Effector memory CD8-positive, alpha-beta T cell (primary cell): Measurements from ENCODE around the gene ATP6V0B.

Source experiments
- ATAC-seq: fragments of 150-1000 bp; cut with Tn5 transposase; replicated peaks from 2 replicates; pipeline ENCODE4 v1.10.0; 2021; ENCODE audit warnings: mild to moderate bottlenecking, moderate library complexity
- DNase-seq, 3 experiments: peaks; one replicate each; pipeline ENCODE4 v3.0.0; 2021
- H3K27ac Mint-ChIP-seq, 2 donors: one replicate each; pipeline ENCODE4 v1.8.0; 2022; ENCODE audit warnings: mild to moderate bottlenecking in 2 of 2, mixed read lengths in 2 of 2, moderate library complexity in 2 of 2
- H3K27me3 Mint-ChIP-seq, 2 donors: one replicate each; pipeline ENCODE4 v1.8.0; 2022; ENCODE audit warnings: mixed read lengths in 2 of 2
- H3K36me3 Mint-ChIP-seq: one replicate; pipeline ENCODE4 v1.8.0; 2022; ENCODE audit warnings: mild to moderate bottlenecking, moderate library complexity, mixed read lengths; ENCODE audit not compliant: insufficient read depth
- H3K4me1 Mint-ChIP-seq, 2 donors: one replicate each; pipeline ENCODE4 v1.8.0; 2022; ENCODE audit warnings: low read depth in 2 of 2, mixed read lengths in 2 of 2
- H3K4me3 Mint-ChIP-seq, 2 donors: one replicate each; pipeline ENCODE4 v1.8.0; 2022; ENCODE audit warnings: mild to moderate bottlenecking in 2 of 2, mixed read lengths in 2 of 2, moderate library complexity in 2 of 2
- H3K9me3 Mint-ChIP-seq, 2 donors: one replicate each; pipeline ENCODE4 v1.8.0; 2022; ENCODE audit warnings: mixed read lengths in 2 of 2

ATP6V0B gene

DNA sequence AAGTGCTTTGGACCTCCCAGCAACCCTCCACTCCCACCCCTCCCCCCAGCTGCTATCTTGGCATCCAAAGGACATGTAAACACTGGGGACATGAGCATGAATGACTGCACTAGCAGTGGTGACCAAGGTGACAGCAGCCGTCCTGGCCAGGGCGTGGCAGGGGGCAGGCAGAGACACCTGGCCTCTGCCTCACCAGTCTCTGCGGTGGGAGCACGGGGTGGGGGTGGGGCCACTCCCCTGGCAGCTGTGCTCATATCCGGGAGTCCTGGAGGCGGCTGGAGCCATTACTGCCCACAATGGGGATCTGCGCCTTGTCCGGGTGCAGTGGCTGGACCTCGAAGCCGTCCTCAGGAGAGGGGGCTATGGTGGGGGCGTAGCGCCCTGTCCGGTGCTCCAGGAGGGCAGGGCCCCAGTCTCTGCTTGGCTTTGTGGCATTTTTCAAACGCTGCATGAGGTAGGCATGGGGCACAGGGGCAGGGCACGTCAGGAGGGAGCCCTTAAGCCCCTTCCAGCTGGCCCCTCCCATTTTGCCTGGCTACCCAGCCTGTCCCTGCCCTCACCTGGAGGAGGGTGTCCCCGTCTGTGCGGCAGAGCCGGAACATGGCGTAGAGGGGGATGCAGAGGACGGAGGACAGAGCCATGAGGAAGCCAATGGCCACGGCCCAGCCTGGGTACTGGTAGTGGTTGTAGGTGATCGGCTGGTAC lies 22.7 kb downstream of the ATP6V0B start:
- H3K4me1 Mint-ChIP-seq: peaks cover 0 to under 1% of the 10 kb centered on the region in 2 donors
- H3K27ac Mint-ChIP-seq: no peak overlapping the region
- H3K4me3 Mint-ChIP-seq: no peak overlapping the region
- ATAC-seq (no peak), DNase-seq (no peak)
- H3K27me3 Mint-ChIP-seq: peaks cover 0 to 18% of the 10 kb centered on the region in 2 donors
- H3K36me3 Mint-ChIP-seq: no peaks in the 10 kb centered on the region
- H3K9me3 Mint-ChIP-seq: no peaks in the 10 kb centered on the region

DNA sequence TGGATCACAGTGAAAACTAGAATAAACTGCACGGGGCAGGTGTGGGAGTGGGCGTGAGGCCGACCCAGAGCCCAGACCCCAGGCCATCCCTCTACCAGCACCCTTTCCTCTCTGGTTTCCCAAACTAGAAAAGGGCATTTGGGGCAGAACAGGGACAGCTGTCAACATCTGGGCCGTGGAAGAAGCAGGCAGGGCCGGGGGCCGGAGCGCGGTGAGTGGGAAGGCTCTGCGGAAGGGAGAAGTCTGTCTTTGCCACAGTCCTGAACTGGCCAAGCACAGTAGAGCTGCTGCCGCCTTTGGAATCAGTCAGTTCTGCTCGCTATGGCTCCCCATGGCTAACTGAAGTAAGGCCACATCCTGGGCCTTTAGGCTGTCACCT lies 23.2 kb downstream of the ATP6V0B start:
- no peak overlapping the region for H3K4me3 Mint-ChIP-seq
- no peak for ATAC-seq

DNA sequence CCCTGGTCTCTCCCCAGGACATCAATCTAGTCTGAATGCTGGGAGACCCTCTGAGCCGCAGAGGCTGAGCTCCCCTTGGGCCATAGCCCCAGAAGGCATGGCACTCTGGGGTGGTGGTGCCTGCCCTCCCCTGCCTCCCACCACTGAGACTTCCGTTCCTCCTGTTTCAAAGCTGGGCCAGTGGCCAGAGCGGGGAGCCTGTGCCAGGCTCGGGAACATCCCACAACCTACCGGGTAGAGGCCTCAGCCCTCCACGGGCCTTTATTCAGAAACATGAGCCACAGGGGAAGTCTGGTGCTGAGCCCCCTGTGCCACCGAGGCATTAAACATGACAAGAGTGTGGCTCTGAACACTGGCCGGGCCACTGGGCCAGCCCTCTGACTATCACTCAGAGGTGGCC lies 24.7 kb downstream of the ATP6V0B start:
- DNase-seq (no peak), ATAC-seq (no peak)
- no peak overlapping the region for H3K27ac Mint-ChIP-seq
- no peaks in the 10 kb centered on the region for H3K36me3 Mint-ChIP-seq
- no peaks in the 10 kb centered on the region for H3K9me3 Mint-ChIP-seq
- no peaks in the 10 kb centered on the region for H3K4me1 Mint-ChIP-seq
- H3K27me3 Mint-ChIP-seq: peaks cover 0 to 18% of the 10 kb centered on the region in 2 donors
- H3K4me3 Mint-ChIP-seq: no peak overlapping the region

More for the DNA sequence above, 23.2 kb downstream of the ATP6V0B start:
- Mint-ChIP-seq H3K4me1 (no peaks in the 10 kb centered on the region), H3K27me3 (peaks cover 0 to 18% of the 10 kb centered on the region in 2 donors), H3K27ac (no peak overlapping the region), H3K9me3 (no peaks in the 10 kb centered on the region), H3K36me3 (no peaks in the 10 kb centered on the region)
- DNase-seq: no peak

DNA sequence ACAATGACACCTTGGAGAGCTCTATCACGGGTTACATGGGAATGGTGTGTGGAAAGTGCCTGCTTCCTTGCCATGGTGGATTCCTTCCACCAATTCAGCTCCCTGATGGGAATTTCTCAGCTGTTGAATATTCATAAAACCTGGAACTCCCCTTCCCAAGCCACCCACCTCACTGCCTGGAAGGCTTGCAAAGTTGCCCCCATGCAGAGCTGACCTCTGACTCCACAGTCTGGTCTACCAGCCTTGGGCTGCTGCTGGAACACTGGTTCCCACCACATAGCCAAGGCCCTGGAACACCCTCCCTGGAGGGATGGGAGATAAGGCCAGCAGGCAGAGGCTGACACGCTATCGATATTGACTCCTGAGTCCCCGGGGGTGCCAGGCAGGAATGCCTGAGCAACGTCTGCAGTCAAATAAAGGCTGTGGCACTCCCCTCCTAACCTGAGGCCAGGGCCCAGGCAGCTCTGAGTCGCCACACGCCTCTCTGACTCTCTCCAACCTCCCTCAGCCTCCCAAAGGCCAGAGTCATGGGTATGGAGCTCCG lies 25.4 kb downstream of the ATP6V0B start:
- H3K4me3 Mint-ChIP-seq: no peak overlapping the region
- no peak overlapping the region for H3K27ac Mint-ChIP-seq
- no peak for ATAC-seq
- no peaks in the 10 kb centered on the region for H3K9me3 Mint-ChIP-seq
- peaks cover 0 to 18% of the 10 kb centered on the region in 2 donors for H3K27me3 Mint-ChIP-seq
- H3K36me3 Mint-ChIP-seq: no peaks in the 10 kb centered on the region
- H3K4me1 Mint-ChIP-seq: no peaks in the 10 kb centered on the region
- DNase-seq: no peak

DNA sequence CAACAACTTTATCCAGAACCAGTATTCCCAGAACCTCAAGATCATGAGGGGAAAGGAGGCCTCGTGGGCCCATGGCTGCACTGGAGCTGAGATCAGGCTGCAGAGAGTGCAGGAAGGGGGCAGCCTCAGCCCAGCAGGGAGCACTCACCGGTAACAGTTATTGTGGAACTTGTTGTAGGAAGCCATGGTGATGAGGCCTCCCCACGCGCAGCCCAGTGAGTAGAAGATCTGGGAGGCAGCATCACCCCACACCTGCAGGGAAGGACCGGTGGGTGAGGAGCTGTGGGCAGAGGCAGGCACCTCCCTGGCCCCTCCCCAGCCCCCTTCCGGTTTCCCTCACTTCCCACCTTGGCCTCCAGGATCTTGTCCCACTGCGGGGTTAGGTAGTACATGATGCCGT lies 27.4 kb downstream of the ATP6V0B start:
- no peaks in the 10 kb centered on the region for H3K9me3 Mint-ChIP-seq
- ATAC-seq (no peak), DNase-seq (no peak)
- no peaks in the 10 kb centered on the region for H3K36me3 Mint-ChIP-seq
- peaks cover 0 to 18% of the 10 kb centered on the region in 2 donors for H3K27me3 Mint-ChIP-seq
- H3K4me3 Mint-ChIP-seq: no peak overlapping the region
- no peak overlapping the region for H3K27ac Mint-ChIP-seq
- no peaks in the 10 kb centered on the region for H3K4me1 Mint-ChIP-seq

DNA sequence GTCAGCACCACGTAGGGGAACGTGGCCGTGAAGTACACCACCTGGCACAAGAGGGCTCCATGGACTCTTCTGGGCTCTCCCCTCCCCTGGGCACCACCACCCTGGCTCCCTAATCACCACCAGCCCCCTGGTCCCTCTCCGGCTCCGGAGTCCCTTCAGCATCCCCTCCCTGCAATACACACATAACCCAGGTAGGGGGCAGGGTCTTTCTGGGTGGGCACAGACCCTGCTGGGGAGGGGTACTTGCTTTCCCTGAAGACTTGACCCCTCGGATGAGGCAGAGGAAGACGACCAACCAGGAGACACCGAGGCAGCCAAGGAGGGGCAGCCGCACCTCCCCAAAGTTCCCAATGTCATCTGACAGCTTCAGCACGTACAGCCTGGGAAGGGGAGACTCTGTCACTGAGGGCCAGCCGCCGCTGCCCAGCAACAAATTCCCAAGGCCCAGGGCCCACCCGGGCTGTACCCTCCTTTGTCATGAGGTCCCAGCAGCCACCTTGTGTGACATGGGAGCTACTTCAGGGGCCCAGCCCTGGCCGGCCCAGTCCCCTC lies 27.9 kb downstream of the ATP6V0B start:
- Mint-ChIP-seq H3K27me3 (peaks cover 0 to 18% of the 10 kb centered on the region in 2 donors), H3K36me3 (no peaks in the 10 kb centered on the region), H3K4me1 (no peaks in the 10 kb centered on the region), H3K27ac (no peak overlapping the region), H3K9me3 (no peaks in the 10 kb centered on the region), H3K4me3 (no peak overlapping the region)
- DNase-seq (no peak), ATAC-seq (no peak)

DNA sequence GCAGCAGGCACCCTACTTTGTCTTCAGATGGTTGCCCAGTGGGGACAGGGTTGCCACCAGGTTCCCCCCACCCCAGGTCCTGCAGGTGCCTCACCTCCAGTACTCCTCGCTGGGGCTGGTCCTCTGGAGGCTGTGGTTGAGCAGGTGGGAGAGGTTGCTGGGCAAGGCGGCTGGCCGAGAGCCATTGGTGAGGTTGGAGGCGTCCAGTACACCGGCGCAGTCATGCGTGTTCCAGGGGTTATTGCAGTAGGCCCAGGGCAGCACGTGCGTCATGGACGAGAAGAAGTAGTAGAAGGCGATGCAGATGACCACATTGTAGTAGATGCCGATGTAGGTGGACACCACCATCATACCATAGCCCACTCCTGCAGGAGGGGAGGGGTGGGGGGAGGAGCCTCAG lies 33.5 kb downstream of the ATP6V0B start:
- no peak for ATAC-seq
- H3K4me3 Mint-ChIP-seq: peak overlapping the region in 1 of 2 donors; percentile 20
- no peak for DNase-seq
- no peaks in the 10 kb centered on the region for H3K27me3 Mint-ChIP-seq
- no peak overlapping the region for H3K27ac Mint-ChIP-seq
- H3K9me3 Mint-ChIP-seq: no peaks in the 10 kb centered on the region
- no peaks in the 10 kb centered on the region for H3K4me1 Mint-ChIP-seq
- no peaks in the 10 kb centered on the region for H3K36me3 Mint-ChIP-seq

DNA sequence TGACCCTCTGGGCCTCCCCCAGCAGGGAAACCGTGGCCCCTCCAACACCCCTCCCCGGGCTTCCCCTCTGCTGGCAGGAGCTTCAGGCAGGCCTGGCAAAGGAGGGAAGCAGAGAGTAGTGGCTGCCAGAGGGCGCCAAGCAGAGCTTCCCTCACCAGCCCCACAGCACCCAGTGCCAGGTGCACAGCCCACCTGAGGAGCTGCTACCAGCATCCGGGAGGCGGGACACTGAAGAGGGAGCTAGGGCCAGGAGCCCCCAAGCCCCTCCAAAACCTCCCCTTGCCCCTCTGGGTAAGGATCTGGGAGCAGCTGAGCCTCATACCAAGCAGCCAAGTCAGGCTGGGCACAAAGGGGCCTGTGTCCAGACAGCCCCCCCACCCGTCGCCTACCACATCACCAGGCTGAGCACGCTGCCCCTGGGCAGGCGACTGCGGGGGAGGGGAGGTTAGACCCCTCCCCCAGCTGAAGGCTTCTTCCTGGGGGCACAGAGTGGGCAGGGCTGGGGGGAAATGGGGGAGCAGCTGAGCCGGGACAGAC lies 36.2 kb downstream of the ATP6V0B start:
- ATAC-seq: no peak
- H3K27ac Mint-ChIP-seq: no peak overlapping the region
- no peak for DNase-seq
- no peak overlapping the region for H3K4me3 Mint-ChIP-seq
- no peaks in the 10 kb centered on the region for H3K36me3 Mint-ChIP-seq
- no peaks in the 10 kb centered on the region for H3K9me3 Mint-ChIP-seq
- H3K27me3 Mint-ChIP-seq: peaks cover 11 to 21% of the 10 kb centered on the region in 2 donors
- H3K4me1 Mint-ChIP-seq: no peaks in the 10 kb centered on the region

DNA sequence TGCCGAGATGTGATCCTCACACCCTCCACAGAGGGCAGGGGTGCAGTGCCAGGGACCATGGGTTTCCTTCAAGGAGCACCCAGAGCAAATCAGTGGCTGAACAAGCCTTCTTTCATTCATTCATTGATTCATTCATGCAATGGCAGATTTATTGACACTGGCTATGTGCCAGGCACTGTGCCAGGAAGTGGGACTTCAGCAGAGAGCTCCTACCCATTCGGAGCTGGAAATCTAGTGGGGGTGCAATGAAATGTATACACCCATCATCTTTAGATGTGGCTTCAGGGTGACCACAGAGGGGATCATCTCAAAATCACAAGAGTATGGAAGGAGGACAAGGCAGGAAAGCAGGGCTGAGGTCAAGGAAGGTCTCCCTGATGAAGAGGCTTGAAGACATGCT lies 37.6 kb downstream of the ATP6V0B start:
- no peaks in the 10 kb centered on the region for H3K36me3 Mint-ChIP-seq
- ATAC-seq (no peak), DNase-seq (no peak)
- H3K4me1 Mint-ChIP-seq: no peaks in the 10 kb centered on the region
- no peak overlapping the region for H3K27ac Mint-ChIP-seq
- H3K4me3 Mint-ChIP-seq: no peak overlapping the region
- peaks cover 11 to 22% of the 10 kb centered on the region in 2 donors for H3K27me3 Mint-ChIP-seq
- H3K9me3 Mint-ChIP-seq: no peaks in the 10 kb centered on the region

DNA sequence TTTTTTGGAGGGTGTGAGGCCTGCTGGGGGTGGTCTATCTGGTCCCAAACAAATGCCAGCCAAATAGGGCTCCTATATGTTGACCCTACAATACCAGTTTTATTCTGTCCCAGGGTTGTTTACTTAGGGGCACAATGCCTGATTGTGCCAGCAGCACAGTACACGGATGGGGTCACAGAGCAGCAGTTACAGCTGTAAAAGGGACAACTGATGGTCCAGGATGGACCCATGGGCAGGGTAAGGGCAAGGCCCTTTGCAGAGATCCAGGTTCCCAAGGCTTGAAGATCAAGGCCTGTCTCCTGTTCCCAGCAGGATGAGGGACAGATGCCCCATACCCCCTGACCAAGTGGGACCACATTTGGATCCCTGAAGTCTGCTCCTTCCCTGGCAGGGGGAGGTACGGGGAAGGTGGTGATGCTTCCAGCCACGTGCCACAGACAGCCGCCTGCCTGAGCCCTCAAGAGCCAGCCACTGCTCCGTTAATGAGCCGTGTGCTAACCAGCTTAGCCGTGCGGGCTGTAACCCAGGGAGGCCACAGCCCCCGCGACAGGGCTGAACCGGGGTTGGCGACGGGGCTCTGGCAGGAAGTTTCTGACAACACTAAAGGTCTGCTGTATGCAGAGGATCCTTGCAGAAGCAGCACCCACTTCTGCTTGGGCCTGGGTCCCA lies 38.3 kb downstream of the ATP6V0B start:
- Mint-ChIP-seq H3K4me1 (no peaks in the 10 kb centered on the region), H3K27me3 (peaks cover 11 to 22% of the 10 kb centered on the region in 2 donors), H3K36me3 (no peaks in the 10 kb centered on the region), H3K4me3 (no peak overlapping the region), H3K9me3 (no peaks in the 10 kb centered on the region), H3K27ac (no peak overlapping the region)
- ATAC-seq (no peak), DNase-seq (no peak)

DNA sequence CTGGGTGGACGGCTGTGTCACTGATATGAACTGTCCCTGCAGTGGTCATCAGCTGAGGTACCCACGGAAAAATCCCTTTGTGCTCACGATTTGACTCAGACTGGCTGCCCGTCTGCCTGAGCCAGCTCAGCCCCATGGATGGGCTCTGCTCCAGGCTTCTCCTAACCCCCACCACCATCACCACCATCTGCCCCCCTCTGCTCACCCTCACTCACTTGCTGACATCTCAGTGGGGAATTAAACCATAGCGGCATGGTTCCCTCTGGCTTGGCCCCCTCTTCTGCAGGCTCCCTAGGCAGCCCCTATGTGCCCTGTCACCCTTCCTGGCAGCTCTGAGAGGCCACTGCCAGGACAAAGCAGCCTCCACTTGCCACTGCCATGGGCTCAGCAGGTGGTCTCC lies 39.2 kb downstream of the ATP6V0B start:
- ATAC-seq (no peak), DNase-seq (no peak)
- no peak overlapping the region for H3K4me3 Mint-ChIP-seq
- no peaks in the 10 kb centered on the region for H3K9me3 Mint-ChIP-seq
- H3K36me3 Mint-ChIP-seq: no peaks in the 10 kb centered on the region
- peaks cover 11 to 22% of the 10 kb centered on the region in 2 donors for H3K27me3 Mint-ChIP-seq
- H3K4me1 Mint-ChIP-seq: no peaks in the 10 kb centered on the region
- no peak overlapping the region for H3K27ac Mint-ChIP-seq

DNA sequence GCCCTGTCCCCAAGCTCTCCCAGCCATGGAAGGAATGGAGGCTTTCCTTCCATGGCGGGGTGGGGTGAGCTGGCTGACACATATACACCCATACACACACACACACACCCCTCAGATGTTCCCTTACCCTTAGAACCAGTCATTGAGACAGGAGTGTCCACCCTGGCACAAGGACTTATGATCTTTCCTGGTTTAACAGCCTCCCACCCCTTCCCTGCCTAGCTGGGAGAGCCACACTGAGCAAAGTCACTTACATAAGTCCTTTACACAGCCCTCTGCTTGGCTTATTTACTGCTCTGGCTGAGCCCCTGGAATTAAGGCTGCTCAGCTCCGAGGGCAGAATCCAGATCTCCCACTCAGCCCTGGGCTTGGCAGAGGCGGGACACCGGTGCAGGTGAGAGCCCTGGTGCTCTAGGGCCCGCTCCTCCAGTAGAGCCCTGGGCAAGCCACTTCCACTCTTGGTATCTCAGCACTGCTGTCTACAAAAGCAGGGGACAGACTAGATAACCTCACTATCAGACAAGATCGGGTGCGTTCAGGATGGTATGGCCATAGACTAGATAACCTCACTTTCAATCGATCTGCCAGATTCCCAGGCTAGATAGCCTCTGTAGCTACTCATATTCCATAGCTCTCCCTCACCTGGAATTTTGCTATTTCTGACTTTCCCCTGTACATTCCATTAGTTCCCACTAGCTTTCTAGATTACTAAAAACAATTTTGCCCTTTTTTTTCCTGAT lies 39.8 kb downstream of the ATP6V0B start:
- ATAC-seq (no peak), DNase-seq (no peak)
- H3K9me3 Mint-ChIP-seq: no peaks in the 10 kb centered on the region
- no peak overlapping the region for H3K27ac Mint-ChIP-seq
- H3K27me3 Mint-ChIP-seq: peaks cover 11 to 22% of the 10 kb centered on the region in 2 donors
- H3K4me3 Mint-ChIP-seq: no peak overlapping the region
- H3K36me3 Mint-ChIP-seq: no peaks in the 10 kb centered on the region
- H3K4me1 Mint-ChIP-seq: no peaks in the 10 kb centered on the region

DNA sequence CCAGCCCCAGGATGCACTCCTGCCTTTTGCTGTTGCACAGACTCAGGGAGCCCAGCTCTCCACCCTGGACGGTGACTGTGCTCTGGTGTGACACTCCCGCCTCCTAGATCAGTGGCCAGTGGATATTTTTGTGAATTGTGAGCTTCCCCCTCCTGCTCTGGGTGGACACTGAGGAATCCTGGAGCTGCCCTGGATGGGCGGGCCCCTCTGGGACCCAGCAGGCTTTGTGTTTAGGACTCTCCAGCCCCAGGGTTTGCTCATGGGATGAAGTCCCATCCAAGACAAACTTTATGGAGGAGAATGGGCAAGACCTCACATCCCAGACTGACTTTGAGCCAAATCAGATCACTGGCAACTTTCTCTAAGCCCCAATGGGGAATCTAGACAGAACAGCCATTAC lies 40.4 kb downstream of the ATP6V0B start:
- no peak for DNase-seq
- no peaks in the 10 kb centered on the region for H3K4me1 Mint-ChIP-seq
- peaks cover 11 to 22% of the 10 kb centered on the region in 2 donors for H3K27me3 Mint-ChIP-seq
- H3K4me3 Mint-ChIP-seq: no peak overlapping the region
- no peaks in the 10 kb centered on the region for H3K36me3 Mint-ChIP-seq
- no peak for ATAC-seq
- H3K27ac Mint-ChIP-seq: no peak overlapping the region
- no peaks in the 10 kb centered on the region for H3K9me3 Mint-ChIP-seq
